NK-92 (cell line): ENCODE data around the gene USP21.
A peak's percentile ranks its signal among the peaks of the same experiment; 100 is the strongest.
"Not testable (repeated sequence)": the region's sequence is repeated elsewhere in the genome, so short reads cannot be mapped to it uniquely, and the experiment has no call there.

Source experiments
- DNase-seq: peaks from one replicate; lab custom pipeline; 2025; ENCODE audit not compliant: unreplicated experiment; lab: John Stamatoyannopoulos, UW

Gene USP21

GRCh38 chr1:161159087-161159912 lies at the start of gene USP21:
USP21 (plus strand) TSS chr1:161159500; CDS start chr1:161160641, 1,141 bp downstream.
- DNase-seq, result peak; percentile 39

DNA sequence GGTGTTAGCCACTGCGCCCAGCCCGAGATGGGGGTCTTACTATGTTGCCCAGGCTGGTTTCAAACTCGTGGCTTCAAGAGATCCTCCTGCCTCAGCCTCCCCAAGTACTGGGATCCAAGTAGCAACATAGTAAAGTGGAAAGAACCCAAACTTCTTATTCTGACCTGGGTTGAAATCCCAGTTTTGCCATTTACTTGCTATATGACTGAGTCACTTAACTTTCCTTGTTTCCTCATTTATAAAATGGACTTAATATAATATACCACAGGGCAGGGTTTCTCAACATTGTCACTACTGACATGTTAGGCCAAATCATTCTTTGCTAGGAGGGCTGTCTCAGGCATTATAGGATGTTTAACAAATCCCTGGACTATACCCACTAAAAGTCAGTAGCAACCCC lies 48.2 kb upstream of the USP21 start:
- no peak for DNase-seq

DNA sequence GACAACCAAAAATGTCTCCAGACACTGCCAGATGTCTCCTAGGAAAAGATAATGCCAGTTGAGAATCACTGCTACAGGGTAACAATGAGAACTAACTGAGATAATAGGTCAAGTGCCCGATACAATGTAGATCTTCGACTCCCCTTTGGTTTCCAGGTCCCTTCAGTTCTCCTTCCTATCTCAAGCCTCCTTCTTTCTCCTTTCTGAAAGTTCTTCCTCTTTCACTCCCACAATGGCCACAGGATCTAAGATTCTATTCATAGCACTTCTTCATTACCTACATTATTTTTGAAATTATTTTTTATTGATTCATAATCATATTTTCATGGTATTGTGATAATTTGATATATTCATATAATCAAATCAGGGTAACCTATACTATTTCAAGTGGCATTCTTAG lies 47.8 kb upstream of the USP21 start:
- DNase-seq, result no peak

DNA sequence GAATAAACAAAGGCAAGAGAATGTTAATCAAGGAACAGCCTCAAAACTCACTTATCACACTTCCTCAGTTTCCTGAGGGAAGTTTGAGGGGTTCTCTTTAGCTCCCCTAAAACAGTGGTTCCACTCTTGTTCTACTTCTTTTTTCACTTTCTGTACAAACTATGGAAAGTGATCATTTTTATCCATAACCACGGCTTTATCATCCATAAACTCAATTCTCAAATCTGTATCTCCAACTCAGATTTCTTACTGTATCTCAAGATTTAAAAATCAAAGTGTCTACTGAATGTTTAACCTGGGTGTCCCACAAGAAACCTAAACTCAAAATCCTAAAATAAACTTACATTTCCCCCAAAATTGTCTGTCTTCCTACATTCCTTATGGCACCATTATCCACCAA lies 45.4 kb upstream of the USP21 start:
- no peak for DNase-seq

GRCh38 chr1:161114556-161114955 lies 44.7 kb upstream of the USP21 start:
- no peak for DNase-seq

GRCh38 chr1:161115132-161115711 lies 44.1 kb upstream of the USP21 start:
- no peak for DNase-seq

- not testable (repeated sequence) for DNase-seq
Observed at GRCh38 chr1:161115961-161116360, 43.3 kb upstream of the USP21 start.

DNA sequence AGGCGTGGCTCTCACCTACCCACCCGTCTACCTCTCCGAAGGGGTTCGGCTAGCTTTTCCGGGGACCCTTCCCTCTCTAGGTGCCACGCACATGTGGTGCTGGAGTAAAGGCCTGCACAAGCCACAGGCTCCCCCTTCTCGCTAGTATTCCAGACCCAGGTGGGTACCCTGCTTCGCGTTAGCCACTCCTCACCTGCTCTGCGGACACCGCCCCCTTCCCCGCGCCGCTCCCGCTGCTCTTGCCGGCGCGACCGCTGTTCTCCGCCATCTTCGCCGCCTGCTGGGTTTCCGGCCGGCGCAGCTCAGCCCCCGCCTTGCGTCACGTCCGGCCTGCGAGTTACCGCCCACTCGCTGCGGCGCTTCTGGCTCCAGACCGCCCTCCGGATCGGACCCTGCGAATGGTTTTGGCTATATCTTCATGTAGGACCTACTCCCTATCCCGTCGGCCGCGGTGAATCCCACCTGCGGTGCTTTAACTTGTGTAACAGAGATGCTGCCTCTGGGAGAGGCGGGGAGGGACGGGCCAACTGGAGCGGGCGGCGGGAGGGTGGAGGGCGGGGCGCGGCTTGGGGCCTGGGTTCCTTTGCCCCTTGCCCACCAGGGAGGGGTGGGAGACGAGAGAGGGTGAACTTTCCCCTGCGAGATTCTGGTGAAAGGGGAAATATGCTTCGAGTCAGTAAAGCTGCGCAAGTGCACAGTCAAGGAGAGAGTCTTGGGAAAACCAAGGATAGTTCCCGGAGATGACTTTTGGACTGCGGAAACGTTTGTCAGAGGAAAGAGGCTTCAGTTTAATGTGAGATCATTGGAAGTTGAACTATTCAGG lies 41.3 kb upstream of the USP21 start, which contains the start of the genes NIT1 and PFDN2:
TSS of gene NIT1 (plus strand) at position 347 of the 823 bp plus-strand sequence. CDS start at position 419, 72 bp downstream.
TSS of gene PFDN2 (minus strand) at position 279 of the 823 bp plus-strand sequence. CDS start at position 268, 11 bp downstream.
- no peak for DNase-seq

GRCh38 chr1:161119092-161119903 lies 40.0 kb upstream of the USP21 start:
- DNase-seq, result no peak

- DNase-seq, result no peak
Observed at GRCh38 chr1:161121042-161121650, 38.2 kb upstream of the USP21 start.

DNA sequence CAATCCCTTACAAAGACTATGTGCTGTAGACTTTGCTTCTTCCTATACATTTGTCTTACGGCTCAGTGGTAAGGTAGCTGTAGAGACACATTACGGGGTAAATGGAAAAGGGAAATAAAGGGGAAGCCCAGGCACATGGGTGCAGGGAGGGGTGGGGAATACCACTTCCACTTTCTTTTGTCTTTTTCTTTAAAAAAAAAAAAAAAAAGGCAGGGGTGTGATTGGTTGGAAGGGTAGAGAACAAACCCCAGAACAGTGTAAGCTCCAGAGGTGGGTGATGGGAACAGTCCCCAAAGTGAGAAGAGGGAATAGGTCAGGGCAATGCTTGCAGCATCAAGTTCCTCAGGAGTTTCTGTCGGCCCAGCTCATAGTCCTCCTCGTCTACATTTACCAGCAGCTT lies 37.5 kb upstream of the USP21 start:
- DNase-seq, result no peak

GRCh38 chr1:161122967-161123366 lies 36.3 kb upstream of the USP21 start:
- DNase-seq, result no peak

- no peak for DNase-seq
Observed at GRCh38 chr1:161127649-161128048, 31.7 kb upstream of the USP21 start.

DNA sequence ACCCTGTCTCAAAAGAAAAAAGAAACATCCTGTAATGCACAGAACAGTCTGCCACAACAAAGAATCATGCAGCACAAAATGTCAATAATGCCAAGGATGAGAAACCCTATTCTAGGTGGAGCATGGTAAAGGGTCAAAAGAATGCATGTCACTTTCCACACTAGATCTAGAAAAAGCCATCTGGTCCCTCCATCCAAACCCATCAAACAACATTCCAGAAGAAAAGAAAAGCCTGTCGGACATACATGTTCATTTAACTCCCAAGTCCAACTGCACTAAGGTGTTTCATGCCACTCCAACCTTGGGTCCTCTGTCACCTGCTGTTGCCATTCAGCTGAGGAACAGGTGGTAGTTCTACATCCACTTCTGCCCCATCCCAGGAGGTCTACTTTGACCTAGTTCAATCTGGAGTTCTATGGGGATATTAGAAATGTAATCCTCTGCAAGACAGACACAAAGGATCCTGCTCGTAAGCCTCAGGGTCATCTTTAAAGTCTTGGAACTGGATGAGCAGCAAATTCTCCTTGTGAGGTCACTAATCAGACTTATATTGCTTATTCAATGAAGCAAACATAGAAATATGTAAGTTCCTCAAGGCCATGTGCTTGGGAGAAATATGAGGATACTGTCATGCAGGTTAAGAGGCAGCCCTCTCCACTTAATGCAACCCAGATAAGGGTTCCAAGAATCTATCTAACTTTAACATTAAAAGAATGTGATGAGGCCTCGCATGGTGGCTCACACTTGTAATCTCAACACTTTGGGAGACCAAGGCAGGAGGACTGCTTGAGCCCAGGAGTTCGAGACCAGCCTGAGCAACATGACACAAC lies 30.5 kb upstream of the USP21 start:
- DNase-seq, result no peak

- no peak for DNase-seq
Observed at GRCh38 chr1:161130266-161130665, 29.0 kb upstream of the USP21 start.

DNA sequence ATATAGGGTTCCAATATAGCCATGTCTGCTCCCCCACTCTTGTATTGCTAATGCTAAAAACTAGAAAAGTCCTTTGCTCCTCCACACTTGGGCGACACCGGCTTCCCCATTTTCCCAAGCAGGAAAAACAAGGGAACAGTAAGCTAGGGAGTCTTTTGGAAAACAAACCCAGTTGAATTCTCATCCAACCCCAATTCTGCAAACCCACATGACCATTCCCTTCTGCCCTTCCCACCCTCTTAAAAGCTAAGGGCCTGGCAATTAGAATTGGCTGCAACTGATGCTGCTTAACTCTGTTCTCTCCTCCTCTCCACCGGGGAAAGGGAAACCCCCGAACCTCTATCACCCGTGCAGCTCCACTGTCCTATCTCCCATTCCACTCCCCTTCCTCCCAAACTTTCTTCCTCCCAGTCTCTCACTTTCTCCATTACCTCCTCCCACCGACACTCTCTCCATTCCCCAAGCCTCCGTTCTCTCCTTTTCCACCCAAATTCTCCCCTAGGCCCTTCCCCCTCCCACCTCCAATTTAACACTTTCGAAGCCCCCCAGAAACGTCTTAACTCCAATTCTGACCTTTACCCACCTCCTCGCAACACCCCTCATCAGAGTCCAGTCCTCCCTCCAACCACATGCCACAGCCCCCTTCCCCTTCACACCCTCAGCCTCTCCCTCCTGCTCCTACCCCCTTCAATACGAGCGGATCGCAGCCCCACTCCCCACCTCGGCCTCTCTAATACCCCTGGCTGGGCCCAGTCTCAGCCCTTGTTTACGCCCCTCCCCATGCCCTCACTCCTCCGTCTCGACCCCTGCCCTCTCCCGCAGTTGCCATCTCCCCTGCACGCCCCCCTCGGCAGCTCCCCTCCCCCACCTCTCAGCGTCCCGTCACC lies 27.5 kb upstream of the USP21 start:
- no peak for DNase-seq

DNA sequence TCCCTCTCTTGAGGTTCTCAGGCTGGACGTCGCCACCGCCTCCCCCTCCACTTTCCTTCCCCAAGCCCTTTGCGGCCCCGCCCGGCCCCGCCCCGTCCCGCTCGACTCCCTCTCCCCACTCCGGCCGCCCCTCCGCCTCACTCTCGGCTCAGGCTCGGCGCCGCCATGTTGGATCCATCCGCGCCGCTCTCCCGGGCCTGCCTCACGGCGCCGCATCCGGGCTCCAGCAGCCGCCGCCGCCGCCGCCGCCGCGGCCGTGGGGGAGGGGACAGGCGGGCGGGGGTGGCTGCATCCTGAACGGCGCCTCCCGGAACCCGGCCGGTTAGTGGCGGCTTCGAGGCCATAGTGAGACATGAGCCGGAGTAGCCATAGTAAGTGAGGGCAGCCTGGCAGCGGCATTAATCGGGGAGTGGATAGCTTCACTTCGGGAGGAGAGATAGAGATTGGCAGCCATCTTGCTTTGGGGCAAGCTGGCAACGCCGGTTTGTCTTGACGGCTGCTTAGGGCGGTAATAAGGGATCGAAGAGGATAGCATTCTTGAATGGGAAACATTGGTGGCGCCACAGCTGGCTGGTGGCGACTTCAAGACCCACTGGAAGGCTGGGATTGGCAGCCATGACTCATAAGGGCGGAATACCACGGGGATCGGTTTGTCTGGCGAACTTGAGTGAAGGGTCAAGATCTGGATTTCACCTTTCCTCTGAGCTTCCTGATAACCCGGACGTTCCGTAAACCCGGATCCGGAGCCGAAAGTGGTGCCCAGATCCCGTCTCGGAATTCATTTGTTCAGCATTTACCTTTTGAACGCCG lies 26.7 kb upstream of the USP21 start, which contains the start of gene DEDD:
TSS of gene DEDD (minus strand) at position 258 of the 810 bp plus-strand sequence. CDS start 8,205 bp downstream, outside the sequence.
- peak; percentile 45 for DNase-seq
